CD4-positive, alpha-beta memory T cell (primary cell): ENCODE measurements around the gene TAS2R7. TPM values are rescaled to one million over a fixed set of nuclear protein-coding genes. Genes with fewer than 3 reads are reported as not detected.

Experiments used
- CTCF ChIA-PET: fragments of 350-600 bp; sonication (Branson Sonifier 250); formaldehyde crosslinking; loops from one replicate; lab custom pipeline; 2021; ENCODE audit warnings: inconsistent platforms; ENCODE audit not compliant: partially characterized antibody; lab: Charles Lee
- POLR2A ChIA-PET: fragments of 350-600 bp; sonication (Branson Sonifier 250); formaldehyde crosslinking; loops from one replicate; lab custom pipeline; 2021; ENCODE audit not compliant: partially characterized antibody; lab: Charles Lee
- DNase-seq, 5 donors: peaks; one replicate each; pipeline versions ENCODE4 v3.0.0 to v3.0.0-alpha.2; 2020 to 2022; ENCODE audit warnings: mixed read lengths in 1 of 5
- H3K27ac ChIP-seq: one replicate; pipeline ENCODE4 v1.7.0; 2013; ENCODE audit warnings: low read depth, low read length
- H3K27me3 ChIP-seq: 2 replicates; pipeline ENCODE4 v1.7.0; 2013; ENCODE audit warnings: mild to moderate bottlenecking, low read length, moderate library complexity; ENCODE audit not compliant: insufficient read depth
- H3K36me3 ChIP-seq: 2 replicates; pipeline ENCODE4 v1.7.0; 2013; ENCODE audit warnings: mild to moderate bottlenecking, low read length, moderate library complexity; ENCODE audit not compliant: insufficient read depth
- H3K4me1 ChIP-seq: 2 replicates; pipeline ENCODE4 v1.7.0; 2013; ENCODE audit warnings: mild to moderate bottlenecking, low read length, moderate library complexity; ENCODE audit not compliant: insufficient read depth
- H3K4me3 ChIP-seq, 2 donors: one replicate each; pipeline ENCODE4 v1.7.0; 2013; ENCODE audit warnings: low read length in 2 of 2, mild to moderate bottlenecking in 1 of 2
- H3K9me3 ChIP-seq, 2 donors: one replicate each; pipeline ENCODE4 v1.7.0; 2013; ENCODE audit warnings: low read length in 2 of 2, control low read depth in 1 of 2; ENCODE audit not compliant: control insufficient read depth in 1 of 2
- H3K27ac Mint-ChIP-seq, 7 donors: one replicate each; pipeline ENCODE4 v1.8.0; 2020 to 2021; ENCODE audit warnings: mixed read lengths in 7 of 7, mild to moderate bottlenecking in 6 of 7, inconsistent platforms in 3 of 7, moderate library complexity in 3 of 7
- H3K27me3 Mint-ChIP-seq, 2 donors: one replicate each; pipeline ENCODE4 v1.8.0; 2020 to 2021; ENCODE audit warnings: mixed read lengths in 2 of 2
- H3K36me3 Mint-ChIP-seq, 2 donors: one replicate each; pipeline ENCODE4 v1.8.0; 2020 to 2021; ENCODE audit warnings: mixed read lengths in 2 of 2, inconsistent platforms in 1 of 2, mild to moderate bottlenecking in 1 of 2
- H3K4me1 Mint-ChIP-seq, 4 donors: one replicate each; pipeline ENCODE4 v1.8.0; 2020 to 2021; ENCODE audit warnings: mixed read lengths in 4 of 4, mild to moderate bottlenecking in 1 of 4
- H3K4me3 Mint-ChIP-seq, 8 donors: one replicate each; pipeline ENCODE4 v1.8.0; 2020 to 2021; ENCODE audit warnings: mixed read lengths in 8 of 8, mild to moderate bottlenecking in 7 of 8, moderate library complexity in 6 of 8, inconsistent platforms in 3 of 8
- H3K9me3 Mint-ChIP-seq, 8 donors: one replicate each; pipeline ENCODE4 v1.8.0; 2020 to 2021; ENCODE audit warnings: mixed read lengths in 8 of 8, mild to moderate bottlenecking in 5 of 8, inconsistent platforms in 3 of 8, moderate library complexity in 1 of 8
- intact Hi-C: fragments of 100-400 bp; cut with micrococcal nuclease; formaldehyde crosslinking; loops from one replicate; pipeline ENCODE4 v1.15.1; 2023
- polyA plus RNA-seq, 2 donors: library from polyadenylated mRNA; unstranded; fragments of 300-500 nt; fragmentation: Illumina TruSeq; gene quantifications; one replicate each; pipeline ENCODE4 v1.2.3, GENCODE V29; 2021
- total RNA-seq, 2 experiments: library from RNA; stranded (reverse); gene quantifications; one replicate each; pipeline ENCODE4 v1.2.3, GENCODE V29; 2021

The TAS2R7 gene
- total and polyA plus RNA-seq, 4 experiments from 2014 or later, result not detected

- Mint-ChIP-seq H3K27me3 (no peaks in the 10 kb centered on the region), H3K27ac (no peak within 1 kb of the TSS), H3K4me1 (no peaks in the 10 kb centered on the region), H3K36me3 (no peaks in the 10 kb centered on the region), H3K4me3 (no peak within 1 kb of the TSS), H3K9me3 (no peaks in the 10 kb centered on the region)
- Histone ChIP-seq H3K4me1 (no peaks in the 10 kb centered on the region), H3K36me3 (no peaks in the 10 kb centered on the region), H3K27me3 (no peaks in the 10 kb centered on the region), H3K4me3 (no peak within 1 kb of the TSS), H3K27ac (no peak within 1 kb of the TSS), H3K9me3 (no peaks in the 10 kb centered on the region)
- ChIA-PET CTCF (no interaction called here), POLR2A (no interaction called here)
- intact Hi-C loops, result no loop called here
- no peak for DNase-seq
Measured at GRCh38 chr12:10826258-10826657, 23.8 kb upstream of the TAS2R7 start, which contains the start of gene TAS2R10. TSS of gene TAS2R10 (minus strand) at chr12:10826358. CDS start at chr12:10826269, 89 bp downstream.

- DNase-seq, result no peak
- Mint-ChIP-seq H3K4me3 (no peak overlapping the region), H3K27me3 (no peaks in the 10 kb centered on the region), H3K9me3 (no peaks in the 10 kb centered on the region), H3K36me3 (no peaks in the 10 kb centered on the region), H3K4me1 (no peaks in the 10 kb centered on the region), H3K27ac (no peak overlapping the region)
- Histone ChIP-seq H3K4me3 (no peak overlapping the region), H3K9me3 (no peaks in the 10 kb centered on the region), H3K27me3 (no peaks in the 10 kb centered on the region), H3K4me1 (no peaks in the 10 kb centered on the region), H3K36me3 (no peaks in the 10 kb centered on the region), H3K27ac (no peak overlapping the region)
- intact Hi-C loops, result no loop called here
- ChIA-PET CTCF (no interaction called here), POLR2A (no interaction called here)
Measured at GRCh38 chr12:10824957-10825356, 22.5 kb upstream of the TAS2R7 start.

- Mint-ChIP-seq H3K27ac (no peak overlapping the region), H3K27me3 (peaks cover 9 to 24% of the 10 kb centered on the region in 2 donors), H3K36me3 (no peaks in the 10 kb centered on the region), H3K4me1 (no peaks in the 10 kb centered on the region), H3K9me3 (peaks cover 0 to 8% (median 0%) of the 10 kb centered on the region in 8 donors), H3K4me3 (no peak overlapping the region)
- Histone ChIP-seq H3K4me3 (no peak overlapping the region), H3K4me1 (no peaks in the 10 kb centered on the region), H3K9me3 (no peaks in the 10 kb centered on the region), H3K27me3 (no peaks in the 10 kb centered on the region), H3K36me3 (no peaks in the 10 kb centered on the region), H3K27ac (no peak overlapping the region)
- POLR2A ChIA-PET, result no interaction called here
- no peak for DNase-seq
- CTCF ChIA-PET, result no interaction called here
- intact Hi-C loops, result no loop called here
Measured at GRCh38 chr12:10811883-10812536, 9.6 kb upstream of the TAS2R7 start.

- POLR2A ChIA-PET, result no interaction called here
- H3K9me3 Mint-ChIP-seq, result peaks cover 0 to 4% (median 0%) of the 10 kb centered on the region in 8 donors
Measured at GRCh38 chr12:10810068-10810467, 7.6 kb upstream of the TAS2R7 start, which contains the start of gene TAS2R9. TSS of gene TAS2R9 (minus strand) at chr12:10810168. CDS start at chr12:10810075, 93 bp downstream.

GRCh38 chr12:10807186-10807585 is 4.8 kb upstream of the TAS2R7 start, which contains the start of gene TAS2R8:
TSS of gene TAS2R8 (minus strand) at chr12:10807286. CDS start at chr12:10806980, 306 bp downstream.
- POLR2A ChIA-PET, result no interaction called here
- Mint-ChIP-seq H3K27me3 (peaks cover 19 to 21% of the 10 kb centered on the region in 2 donors), H3K4me3 (no peak within 1 kb of the TSS)

More at GRCh38 chr12:10810068-10810467, 7.6 kb upstream of the TAS2R7 start, which contains the start of gene TAS2R9:
- H3K9me3 ChIP-seq, result no peaks in the 10 kb centered on the region
- DNase-seq, result no peak
- intact Hi-C loops, result no loop called here
- no peaks in the 10 kb centered on the region for H3K4me1 Mint-ChIP-seq
- CTCF ChIA-PET, result no interaction called here
- no peaks in the 10 kb centered on the region for H3K4me1 ChIP-seq
- peaks cover 14 to 21% of the 10 kb centered on the region in 2 donors for H3K27me3 Mint-ChIP-seq
- H3K4me3 Mint-ChIP-seq, result no peak within 1 kb of the TSS
- H3K27ac Mint-ChIP-seq, result no peak within 1 kb of the TSS
- no peaks in the 10 kb centered on the region for H3K27me3 ChIP-seq
- H3K36me3 ChIP-seq, result no peaks in the 10 kb centered on the region
- H3K4me3 ChIP-seq, result no peak within 1 kb of the TSS
- no peaks in the 10 kb centered on the region for H3K36me3 Mint-ChIP-seq
- H3K27ac ChIP-seq, result no peak within 1 kb of the TSS

GRCh38 chr12:10801741-10802140 is 686 bp downstream of the TAS2R7 start:
- intact Hi-C loops, result no loop called here
- peaks cover 0 to 2% (median 0%) of the 10 kb centered on the region in 8 donors for H3K9me3 Mint-ChIP-seq
- no peaks in the 10 kb centered on the region for H3K36me3 Mint-ChIP-seq
- Histone ChIP-seq H3K9me3 (no peaks in the 10 kb centered on the region), H3K4me3 (no peak overlapping the region), H3K27ac (no peak overlapping the region), H3K4me1 (no peaks in the 10 kb centered on the region), H3K27me3 (no peaks in the 10 kb centered on the region), H3K36me3 (no peaks in the 10 kb centered on the region)
- ChIA-PET POLR2A (no interaction called here), CTCF (no interaction called here)
- H3K27ac Mint-ChIP-seq, result no peak overlapping the region
- H3K27me3 Mint-ChIP-seq, result peaks cover 24 to 26% of the 10 kb centered on the region in 2 donors
- H3K4me1 Mint-ChIP-seq, result no peaks in the 10 kb centered on the region
- no peak for DNase-seq
- H3K4me3 Mint-ChIP-seq, result no peak overlapping the region

More at GRCh38 chr12:10807186-10807585, 4.8 kb upstream of the TAS2R7 start, which contains the start of gene TAS2R8:
- intact Hi-C loops, result no loop called here
- Histone ChIP-seq H3K36me3 (no peaks in the 10 kb centered on the region), H3K4me1 (no peaks in the 10 kb centered on the region), H3K9me3 (no peaks in the 10 kb centered on the region), H3K4me3 (no peak within 1 kb of the TSS), H3K27ac (no peak within 1 kb of the TSS), H3K27me3 (no peaks in the 10 kb centered on the region)
- no peak for DNase-seq
- CTCF ChIA-PET, result no interaction called here
- Mint-ChIP-seq H3K36me3 (no peaks in the 10 kb centered on the region), H3K27ac (no peak within 1 kb of the TSS), H3K9me3 (peaks cover 0 to 3% (median 0%) of the 10 kb centered on the region in 8 donors), H3K4me1 (no peaks in the 10 kb centered on the region)

GRCh38 chr12:10794222-10794621 is 8.2 kb downstream of the TAS2R7 start:
- no peaks in the 10 kb centered on the region for H3K36me3 Mint-ChIP-seq

More at GRCh38 chr12:10794222-10794621, 8.2 kb downstream of the TAS2R7 start:
- no peaks in the 10 kb centered on the region for H3K27me3 ChIP-seq
- no peaks in the 10 kb centered on the region for H3K4me1 Mint-ChIP-seq
- H3K4me3 Mint-ChIP-seq, result no peak overlapping the region
- H3K9me3 ChIP-seq, result no peaks in the 10 kb centered on the region
- no peak overlapping the region for H3K4me3 ChIP-seq
- ChIA-PET CTCF (no interaction called here), POLR2A (no interaction called here)
- no peak overlapping the region for H3K27ac ChIP-seq
- no peak overlapping the region for H3K27ac Mint-ChIP-seq
- no peak for DNase-seq
- intact Hi-C loops, result no loop called here
- H3K4me1 ChIP-seq, result no peaks in the 10 kb centered on the region
- no peaks in the 10 kb centered on the region for H3K36me3 ChIP-seq
- peaks cover 8% of the 10 kb centered on the region in 2 donors for H3K27me3 Mint-ChIP-seq
- peaks cover 0 to 2% (median under 1%) of the 10 kb centered on the region in 8 donors for H3K9me3 Mint-ChIP-seq
